GM12878 (cell line): ENCODE data around the gene TEX51. TPM values are rescaled to one million over a fixed set of nuclear protein-coding genes. Genes with fewer than 3 reads are reported as not detected.

Experiments
- ATAC-seq: fragments of 200-7000 bp; cut with Tn5 transposase; 3 replicates; pipeline ENCODE4 v1.9.1; 2020; ENCODE audit warnings: mild to moderate bottlenecking, moderate library complexity
- BruUV-seq: library from RNA; stranded (reverse); fragments of 400-500 nt; replicated peaks from 2 replicates; lab custom pipeline; 2021; lab: Mats Ljungman, UMichigan
- CTCF ChIA-PET: fragments of 300-600 bp; sonication (Branson Sonifier 250); formaldehyde crosslinking; extraction: SDS; loops from one replicate; lab custom pipeline; 2021; ENCODE audit warnings: inconsistent platforms; lab: Yijun Ruan, JAX
- POLR2A ChIA-PET: fragments of 350-600 bp; formaldehyde crosslinking; extraction: SDS; loops from one replicate; lab custom pipeline; 2021; ENCODE audit warnings: inconsistent platforms; lab: Charles Lee
- RAD21 ChIA-PET: fragments of 300-600 bp; sonication (Branson Sonifier 250); formaldehyde crosslinking; loops from one replicate; lab custom pipeline; 2023; ENCODE audit warnings: antibody characterized with exemption; ENCODE audit not compliant: unreplicated experiment; lab: Charles Lee
- SMC1A ChIA-PET: fragments of 300-600 bp; sonication (Branson Sonifier 250); formaldehyde crosslinking; loops from one replicate; lab custom pipeline; 2023; ENCODE audit not compliant: unreplicated experiment, uncharacterized antibody; lab: Charles Lee
- DNase-seq: peaks from one replicate; pipeline ENCODE4 v3.0.0-alpha.2; 2011; ENCODE audit warnings: low read depth, low spot score
- FAIRE-seq: peaks from 3 replicates; lab custom pipeline; 2011; peaks lifted over from hg19 to GRCh38; lab: Jason Lieb, UNC
- H2AFZ ChIP-seq: 2 replicates; pipeline ENCODE4 v1.6.0; 2011; ENCODE audit warnings: low read depth, low read length, control low read depth; ENCODE audit not compliant: control insufficient read depth
- H3K27ac ChIP-seq: 2 replicates; pipeline ENCODE4 v1.5.1; 2011; ENCODE audit warnings: control low read depth; ENCODE audit not compliant: control insufficient read depth, insufficient read depth
- H3K27me3 ChIP-seq, 2 experiments: replicated peaks in 1 of 2; 2 replicates each; pipeline versions ENCODE4 v1.6.0 to v1.6.1; 2011; ENCODE audit warnings: low read length in 1 of 2; ENCODE audit not compliant: control insufficient read depth in 2 of 2, insufficient read depth in 2 of 2
- H3K36me3 ChIP-seq, 2 experiments: 2 replicates each; pipeline ENCODE4 v1.5.1; 2011; ENCODE audit warnings: low read length in 1 of 2; ENCODE audit not compliant: control insufficient read depth in 2 of 2, insufficient read depth in 2 of 2
- H3K4me1 ChIP-seq: 2 replicates; pipeline ENCODE4 v1.6.1; 2011; ENCODE audit warnings: mild to moderate bottlenecking, low read length, moderate library complexity, mixed read lengths; ENCODE audit not compliant: control insufficient read depth, insufficient read depth
- H3K4me2 ChIP-seq: 2 replicates; pipeline ENCODE4 v1.6.0; 2011; ENCODE audit warnings: control low read depth; ENCODE audit not compliant: control insufficient read depth, insufficient read depth
- H3K4me3 ChIP-seq: fragments of 200-600 bp; sonication (generic); 2 replicates; pipeline ENCODE4 v1.5.1; 2016
- H3K79me2 ChIP-seq: 2 replicates; pipeline ENCODE4 v1.6.0; 2011; ENCODE audit warnings: low read length; ENCODE audit not compliant: control insufficient read depth, insufficient read depth
- H3K9ac ChIP-seq: 2 replicates; pipeline ENCODE4 v1.8.0; 2011; ENCODE audit warnings: low read length, control low read depth, mixed read lengths; ENCODE audit not compliant: control insufficient read depth, insufficient read depth
- H3K9me3 ChIP-seq: replicated peaks from 3 replicates; pipeline ENCODE4 v1.5.1; 2011; ENCODE audit warnings: mild to moderate bottlenecking, low read length; ENCODE audit not compliant: control insufficient read depth, insufficient read depth
- H4K20me1 ChIP-seq: 2 replicates; pipeline ENCODE4 v1.6.0; 2011; ENCODE audit not compliant: control insufficient read depth, insufficient read depth
- ATF7 ChIP-seq: fragments of 450-650 bp; IDR thresholded peaks from 2 replicates; pipeline ENCODE4 v1.6.1; 2016; ENCODE audit warnings: low read depth, mild to moderate bottlenecking
- HDGF ChIP-seq: fragments of 450-650 bp; IDR thresholded peaks from 2 replicates; pipeline ENCODE4 v1.6.1; 2016; ENCODE audit warnings: antibody characterized with exemption
- PRDM15 ChIP-seq: fragments of 450-650 bp; formaldehyde crosslinking; IDR thresholded peaks from 2 replicates; pipeline ENCODE4 v1.4.0; 2020; ENCODE audit warnings: mild to moderate bottlenecking, moderate library complexity
- SP1 ChIP-seq: IDR thresholded peaks from one replicate; pipeline ENCODE4 v1.6.1; 2011; ENCODE audit warnings: low read depth, low read length
- SREBF1 ChIP-seq: IDR thresholded peaks from 2 replicates; pipeline ENCODE4 v1.6.1; 2012; ENCODE audit warnings: mild to moderate bottlenecking, low read length
- SREBF2 ChIP-seq: IDR thresholded peaks from 2 replicates; pipeline ENCODE4 v1.6.1; 2012; ENCODE audit warnings: mild to moderate bottlenecking, low read length
- USF1 ChIP-seq: IDR thresholded peaks from 2 replicates; pipeline ENCODE4 v1.6.1; 2011; ENCODE audit warnings: borderline replicate concordance, low read depth, mild to moderate bottlenecking, moderate library complexity, mixed read lengths, low read length; ENCODE audit not compliant: insufficient read depth; ENCODE audit errors: extremely low read length
- ZBTB4 ChIP-seq: fragments of 450-650 bp; formaldehyde crosslinking; IDR thresholded peaks from 2 replicates; pipeline ENCODE4 v1.4.0; 2022; ENCODE audit warnings: mild to moderate bottlenecking, moderate library complexity
- ZNF24 ChIP-seq: fragments of 450-650 bp; IDR thresholded peaks from 2 replicates; pipeline ENCODE4 v1.6.1; 2017; ENCODE audit warnings: antibody characterized with exemption, mild to moderate bottlenecking
- WGBS: methylation state at CpG from one replicate; pipeline ENCODE4 v1.1.6; 2016; ENCODE audit warnings: low lambda C conversion rate; ENCODE audit not compliant: insufficient replicate concordance, insufficient coverage; ENCODE audit errors: missing lambda C conversion rate; 5-methylcytosine and 5-hydroxymethylcytosine counted together
- in situ Hi-C: fragments of 300-500 bp; cut with MboI; formaldehyde crosslinking; loops from 9 replicates; pipeline ENCODE4 v1.14.3; 2018; ENCODE audit warnings: mixed read lengths
- intact Hi-C: fragments of 100-400 bp; cut with micrococcal nuclease; formaldehyde crosslinking; loops from one replicate; pipeline ENCODE4 v1.14.2; 2022; ENCODE audit not compliant: unreplicated experiment
- polyA plus RNA-seq, 11 experiments: library from polyadenylated mRNA; depleted of rRNA in 4 of 11; unstranded in 6 of 11; stranded (reverse) in 5 of 11; fragments of >200 nt; fragmentation: Nextera tagmentation in 4 of 11; fragmentation: Illumina TruSeq in 1 of 11; extraction: Ambion mirVana in 4 of 11; extraction: Trizol in 1 of 11; gene quantifications; 1 replicate in 1 of 11; 2 replicates in 10 of 11; pipeline versions ENCODE4 v1.2.1 to v1.2.3, GENCODE V29; 2011 to 2016; ENCODE audit warnings: inconsistent platforms in 2 of 11, missing spikeins in 2 of 11, low read depth in 1 of 11
- total RNA-seq, 4 experiments: library from RNA; depleted of rRNA in 3 of 4; stranded (reverse); fragments of >200 nt in 3 of 4; fragmentation: Illumina TruSeq in 1 of 4; extraction: Trizol in 1 of 4; gene quantifications; 2 replicates each; pipeline versions ENCODE4 v1.2.1 to v1.2.3, GENCODE V29; 2013 to 2021

The TEX51 gene
- total and polyA plus RNA-seq, 10 of the 15 experiments (the other 5 are each of a cell fraction or from before 2014, with no cell fraction given) = not detected

- ChIA-PET SMC1A (interaction anchor here (0.9 kb wide), 1 partner anchor 56 kb away, joined by 4 read pairs; no protein-coding TSS in a partner anchor), RAD21 (no interaction called here), POLR2A (no interaction called here), CTCF (interaction anchor here (0.8 kb wide), 1 partner anchor 30 kb away, joined by 3 read pairs; no protein-coding TSS in a partner anchor)
- H2AFZ ChIP-seq = no peak overlapping the region
- no peaks in the 10 kb centered on the region for H3K36me3 ChIP-seq
- FAIRE-seq (no peak), DNase-seq (no peak), ATAC-seq (no peak)
- no peaks in the 10 kb centered on the region for H3K79me2 ChIP-seq
- no peaks in the 10 kb centered on the region for H3K9me3 ChIP-seq
- no peak overlapping the region for H3K27ac ChIP-seq
- no peak overlapping the region for H3K4me3 ChIP-seq
- BruUV-seq = no TSS peak
- no peaks in the 10 kb centered on the region for H4K20me1 ChIP-seq
- intact Hi-C loops (no loop called here), in situ Hi-C loops (no loop called here)
- no peak overlapping the region for H3K4me2 ChIP-seq
- TF ChIP-seq ZBTB4 (CRISPR knock-in tag) (no peak), SREBF1 (no peak), ATF7 (no peak), HDGF (no peak), ZNF24 (no peak), SP1 (no peak), USF1 (no peak), PRDM15 (CRISPR knock-in tag) (no peak), SREBF2 (no peak)
- 23% methylated on average over 6 of the region's 6 CpGs for WGBS
- H3K27me3 ChIP-seq = peaks cover 1 to 3% of the 10 kb centered on the region in 2 experiments; a peak in 2 of 4 replicates
- H3K9ac ChIP-seq = no peak overlapping the region
- no peaks in the 10 kb centered on the region for H3K4me1 ChIP-seq
These were observed 42.3 kb upstream of the TEX51 start for GRCh38 chr2:126856403-126856802.
